GM19438 (cell line): Measurements from ENCODE around the gene NEK1.
A peak's percentile ranks its signal among the peaks of the same experiment; 100 is the strongest.
"Not testable (repeated sequence)": the region's sequence is repeated elsewhere in the genome, so short reads cannot be mapped to it uniquely, and the experiment has no call there.

ENCODE experiments used
- ATAC-seq: cut with Tn5 transposase; IDR thresholded peaks from one replicate; pipeline ENCODE4 v1.9.1; 2021; ENCODE audit warnings: low read depth; ENCODE audit not compliant: unreplicated experiment

NEK1 gene

DNA sequence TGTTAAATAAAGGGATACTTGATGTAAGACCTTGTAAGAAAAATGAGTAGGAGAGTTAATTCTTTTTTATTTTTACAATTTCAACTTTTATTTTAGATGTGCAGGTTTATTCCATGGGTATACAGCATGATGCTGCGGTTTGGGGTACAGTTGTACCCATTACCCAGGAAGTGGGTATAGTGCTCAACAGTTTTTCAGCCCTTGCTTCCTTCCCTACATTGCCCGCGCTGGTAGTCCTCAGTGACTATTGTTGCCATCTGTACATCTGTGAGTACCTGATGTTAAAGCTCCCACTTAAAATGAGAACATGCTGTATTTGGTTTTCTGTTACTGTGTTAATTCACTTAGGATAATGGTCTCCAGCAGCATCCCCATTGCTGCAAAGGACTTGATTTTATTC lies 17.7 kb upstream of the NEK1 start:
- ATAC-seq = no peak

DNA sequence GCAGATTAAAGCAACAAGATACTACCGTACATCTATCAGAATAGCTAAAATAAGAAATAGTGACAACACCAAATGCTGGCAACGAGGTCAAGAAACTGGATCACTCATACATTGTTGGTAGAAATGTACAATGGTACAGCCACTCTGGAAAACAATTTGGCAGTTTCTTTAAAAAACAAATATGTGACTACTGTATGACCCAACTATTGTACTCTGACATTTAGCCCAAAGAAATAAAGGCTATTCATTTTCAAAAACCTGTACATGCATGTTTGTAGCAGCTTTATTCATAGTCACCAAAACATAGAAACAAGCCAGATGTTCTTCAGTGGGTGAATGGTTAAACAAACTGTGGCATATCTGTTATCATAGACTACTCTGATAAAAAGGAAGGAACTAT lies 16.2 kb upstream of the NEK1 start:
- ATAC-seq = no peak

DNA sequence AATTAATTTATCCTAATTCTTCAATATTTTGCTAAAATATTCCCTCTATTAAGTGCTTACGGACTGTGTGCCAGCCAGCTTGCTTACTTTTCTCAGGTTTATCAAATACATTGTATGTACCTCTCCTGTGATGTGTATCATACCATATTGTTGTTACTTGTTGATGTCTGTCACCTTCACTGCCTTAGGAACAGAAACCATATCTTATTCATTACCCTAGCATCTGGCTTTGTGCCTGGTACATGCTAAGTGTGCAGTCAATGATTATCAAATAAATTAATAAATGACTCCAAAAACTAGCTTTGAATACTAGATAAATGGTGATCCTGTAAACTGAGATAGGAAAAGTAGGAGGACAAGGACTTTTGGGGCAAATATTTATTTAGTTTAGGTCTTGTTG lies 14.9 kb upstream of the NEK1 start:
- peak; percentile 50 for ATAC-seq

DNA sequence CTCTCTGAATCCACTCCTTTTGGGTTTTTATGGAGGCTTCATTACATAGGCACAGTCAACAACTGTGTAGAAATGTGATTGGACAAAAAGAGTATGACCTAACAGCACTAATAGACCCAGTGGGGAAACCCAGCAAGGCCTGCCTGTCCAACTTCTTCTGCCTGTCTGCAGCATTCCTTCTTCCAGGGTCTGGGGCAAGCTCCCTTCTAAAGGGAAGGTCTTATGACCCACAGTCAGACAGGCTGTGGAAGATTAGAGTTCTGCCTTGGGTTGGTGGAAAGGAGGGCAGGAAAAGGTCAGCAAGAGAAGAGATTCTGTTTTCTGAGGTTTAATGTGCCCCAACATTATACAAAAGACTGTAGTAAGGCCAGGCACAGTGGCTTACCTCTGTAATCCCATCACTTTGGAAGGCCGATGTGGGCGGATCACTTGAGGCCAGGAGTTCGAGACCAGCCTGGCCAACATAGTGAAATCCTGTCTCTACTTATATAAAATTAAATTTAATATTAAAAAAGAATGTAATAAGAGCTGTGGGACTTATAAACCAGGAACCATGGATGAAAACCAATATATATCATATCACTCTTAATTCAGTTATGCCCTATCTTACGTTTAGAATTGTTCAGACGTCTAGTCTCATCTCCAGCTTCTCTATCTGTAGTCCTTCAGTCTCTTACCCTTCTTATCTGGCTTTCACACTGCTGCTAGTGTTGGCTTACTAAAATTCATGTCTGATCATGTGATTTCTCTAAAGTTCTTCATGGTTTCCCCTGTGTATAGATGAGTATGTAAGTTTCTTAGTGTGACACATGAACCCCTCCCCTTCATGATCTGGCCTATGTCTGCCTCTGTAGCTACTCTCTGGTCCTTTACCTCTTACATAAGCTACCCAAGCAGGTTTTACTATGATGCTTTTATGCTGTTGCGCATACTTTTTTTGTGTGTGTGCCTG lies 14.2 kb upstream of the NEK1 start:
- ATAC-seq = no peak

DNA sequence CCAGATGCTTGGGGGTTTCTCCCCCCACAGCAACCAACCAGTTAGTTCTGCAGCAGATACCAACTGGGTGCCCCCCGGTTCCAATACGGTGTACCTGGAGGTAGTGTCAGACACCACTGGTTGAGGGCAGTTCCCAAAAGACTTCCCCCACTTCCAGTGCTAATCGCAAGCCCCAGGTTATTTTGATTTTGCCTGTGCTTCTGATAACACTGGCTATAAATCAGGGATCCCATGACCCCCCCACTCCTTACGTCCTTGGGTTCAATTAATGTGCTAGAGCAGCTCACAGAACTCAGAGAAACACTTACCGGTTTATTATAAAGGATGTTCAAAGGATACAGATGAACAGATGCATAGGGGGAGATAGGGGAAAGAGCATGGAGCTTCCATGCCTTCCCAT lies 13.5 kb upstream of the NEK1 start:
- no peak for ATAC-seq

DNA sequence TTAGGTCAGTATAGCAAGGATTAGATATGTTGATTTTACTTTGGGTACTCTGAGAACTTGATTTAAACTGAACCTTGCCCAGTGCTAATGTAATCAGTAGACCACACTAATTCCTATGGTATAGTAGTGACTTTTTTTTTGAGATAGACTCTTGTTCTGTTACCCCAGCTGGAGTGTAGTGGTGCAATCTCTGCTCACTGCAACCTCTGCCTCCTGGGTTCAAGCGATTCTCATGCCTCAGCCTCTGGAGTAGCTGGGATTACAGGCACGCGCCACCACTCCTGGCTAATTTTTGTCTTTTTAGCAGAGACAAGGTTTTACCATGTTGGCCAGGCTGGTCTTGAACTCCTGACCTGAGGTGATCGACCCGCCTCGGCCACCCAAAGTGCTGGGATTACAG lies 11.6 kb upstream of the NEK1 start:
- ATAC-seq = not testable (repeated sequence)

DNA sequence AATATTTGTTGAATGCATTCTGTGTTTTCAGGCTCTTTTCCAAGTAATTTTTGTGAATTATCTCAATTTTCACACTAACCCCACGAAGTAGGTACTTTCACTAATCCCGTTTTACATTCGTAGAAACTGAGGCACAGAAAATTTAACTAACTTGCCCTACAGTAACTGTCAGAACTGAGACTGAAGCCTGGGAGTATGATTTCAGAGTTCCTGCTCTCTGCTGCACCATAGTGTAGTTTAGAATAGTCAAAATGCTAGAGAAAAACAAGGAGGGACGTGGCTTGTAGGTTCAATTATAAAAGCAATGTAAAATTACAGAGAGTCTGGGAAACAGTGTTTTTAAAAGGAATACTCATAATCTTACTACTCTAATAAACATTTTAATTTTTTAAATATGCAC lies 10.2 kb upstream of the NEK1 start:
- no peak for ATAC-seq

DNA sequence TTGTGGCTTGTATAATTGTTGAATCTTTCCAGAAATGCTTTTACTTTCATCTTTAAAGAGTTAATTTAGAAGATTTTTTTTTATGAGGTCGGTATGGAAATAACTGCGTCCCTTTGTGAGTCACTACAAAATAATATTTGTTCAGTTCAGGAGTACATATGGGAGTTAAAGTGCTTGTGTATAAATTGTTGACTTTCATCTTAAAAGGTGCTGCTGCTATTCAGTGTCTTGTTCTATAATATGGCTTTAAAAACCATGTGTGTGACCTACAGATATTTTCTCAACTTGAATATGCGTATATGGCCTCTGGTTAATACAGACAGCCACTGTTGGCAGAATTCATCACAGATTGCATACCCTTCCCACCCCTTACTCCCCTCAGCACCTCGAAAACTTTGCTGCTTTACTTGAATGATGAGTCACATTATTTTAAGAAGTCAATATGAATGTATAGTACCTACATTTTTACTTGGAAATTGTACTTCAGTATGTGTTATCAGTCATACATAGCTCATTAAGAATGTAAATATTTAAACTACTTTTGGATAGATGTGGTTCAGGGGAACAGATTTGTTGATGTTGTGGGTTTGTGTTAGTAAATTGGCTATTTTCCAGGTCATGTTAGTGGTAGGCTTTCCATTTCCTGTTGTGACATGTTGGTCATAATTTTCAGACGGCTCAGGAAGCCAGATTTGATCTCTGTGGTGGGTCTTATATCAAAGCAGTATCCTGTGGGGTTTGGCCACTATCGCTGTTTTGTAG lies 9.5 kb upstream of the NEK1 start:
- ATAC-seq = no peak

DNA sequence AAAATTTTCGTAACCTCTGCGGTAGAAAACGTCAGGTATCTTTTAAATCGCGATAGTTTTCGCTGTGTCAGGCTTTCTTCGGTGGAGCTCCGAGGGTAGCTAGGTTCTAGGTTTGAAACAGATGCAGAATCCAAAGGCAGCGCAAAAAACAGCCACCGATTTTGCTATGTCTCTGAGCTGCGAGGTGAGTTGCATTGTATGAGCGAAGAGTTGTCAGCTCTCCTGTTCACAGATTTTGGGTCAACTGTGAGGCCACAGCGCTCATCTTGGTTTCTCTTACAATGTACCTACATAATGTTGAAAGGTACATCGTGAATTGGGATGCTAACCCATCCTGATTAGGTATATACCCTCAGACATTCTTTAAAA lies 8.5 kb upstream of the NEK1 start:
- no peak for ATAC-seq

DNA sequence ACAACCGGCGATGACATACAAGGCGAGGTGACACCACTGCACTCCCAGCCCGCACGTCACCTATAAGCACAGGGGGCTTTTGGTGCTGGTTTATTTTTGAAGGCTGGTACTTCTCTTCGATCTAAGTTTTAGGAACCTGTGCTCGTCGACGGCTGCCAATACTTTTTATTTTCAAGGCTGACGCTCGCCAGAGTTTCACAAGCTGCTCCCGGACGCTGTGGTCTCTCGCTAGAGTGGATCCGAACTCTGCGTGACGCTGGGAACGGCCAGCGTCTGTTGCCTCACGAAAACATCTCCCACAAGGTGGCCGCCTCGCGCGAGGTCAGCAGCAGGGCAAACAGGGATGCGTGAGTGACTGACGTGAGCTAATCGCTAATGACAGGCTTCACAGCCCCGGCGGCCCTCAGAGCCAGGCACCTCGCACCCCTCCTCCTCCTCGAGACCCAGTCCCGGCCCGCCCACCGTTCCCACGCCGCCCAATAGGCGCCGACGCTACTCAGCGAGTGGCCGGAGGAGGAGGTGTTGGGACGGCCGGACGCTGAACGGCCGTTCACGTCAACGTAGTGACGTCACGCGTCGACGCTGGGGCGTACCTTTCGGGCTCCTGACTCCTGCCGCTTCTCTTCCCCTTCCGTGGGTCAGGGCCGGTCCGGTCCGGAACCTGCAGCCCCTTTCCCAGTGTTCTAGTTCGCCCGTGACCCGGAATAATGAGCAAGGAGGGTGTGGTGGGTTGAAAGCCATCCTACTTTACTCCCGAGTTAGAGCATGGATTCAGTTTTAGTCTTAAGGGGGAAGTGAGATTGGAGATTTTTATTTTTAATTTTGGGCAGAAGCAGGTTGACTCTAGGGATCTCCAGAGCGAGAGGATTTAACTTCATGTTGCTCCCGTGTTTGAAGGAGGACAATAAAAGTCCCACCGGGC lies 7.8 kb upstream of the NEK1 start, which contains the start of gene CLCN3:
TSS of gene CLCN3 (plus strand) at position 621 of the 922 bp plus-strand sequence. CDS start 15,351 bp downstream, outside the sequence.
- peak; percentile 87 for ATAC-seq

DNA sequence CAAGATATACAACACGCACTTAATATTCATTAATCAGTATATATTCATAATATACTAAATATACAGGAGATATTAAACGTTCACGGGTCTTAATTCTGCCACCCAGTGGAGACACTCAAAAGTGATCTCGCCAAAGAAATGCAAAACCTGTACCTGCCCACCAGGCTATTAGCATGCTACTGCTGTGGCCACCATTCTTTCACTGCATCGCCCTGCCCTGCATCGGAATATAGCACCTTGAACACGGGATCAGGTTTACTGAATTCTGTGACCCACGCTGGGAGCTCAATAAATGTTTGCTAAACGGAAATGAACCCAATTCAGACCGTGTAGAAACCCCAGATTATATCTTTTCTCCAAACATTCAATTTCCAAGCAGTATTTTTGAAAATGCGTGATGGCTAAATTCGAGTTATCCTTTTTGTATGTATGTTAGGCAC lies 7.2 kb upstream of the NEK1 start:
- ATAC-seq = peak; percentile 47

DNA sequence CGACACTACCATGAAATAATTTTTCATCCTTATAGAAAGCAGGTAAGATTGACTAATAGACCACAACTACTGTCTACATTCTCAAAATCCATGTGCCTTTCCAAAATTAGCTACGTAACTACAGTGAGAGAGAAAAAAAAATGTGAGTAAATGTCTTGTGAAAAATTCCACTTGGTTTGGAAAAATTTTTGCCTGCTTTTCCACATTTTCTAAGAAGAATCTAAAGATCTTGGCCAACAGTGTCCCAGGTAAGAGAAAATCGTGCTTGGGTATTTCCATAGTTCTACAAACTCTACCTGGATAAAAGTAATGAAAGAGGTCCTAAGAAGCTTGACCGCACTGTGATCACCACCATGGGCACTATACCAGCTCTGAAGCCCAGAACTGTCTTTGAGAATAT lies 6.6 kb upstream of the NEK1 start:
- ATAC-seq = no peak

DNA sequence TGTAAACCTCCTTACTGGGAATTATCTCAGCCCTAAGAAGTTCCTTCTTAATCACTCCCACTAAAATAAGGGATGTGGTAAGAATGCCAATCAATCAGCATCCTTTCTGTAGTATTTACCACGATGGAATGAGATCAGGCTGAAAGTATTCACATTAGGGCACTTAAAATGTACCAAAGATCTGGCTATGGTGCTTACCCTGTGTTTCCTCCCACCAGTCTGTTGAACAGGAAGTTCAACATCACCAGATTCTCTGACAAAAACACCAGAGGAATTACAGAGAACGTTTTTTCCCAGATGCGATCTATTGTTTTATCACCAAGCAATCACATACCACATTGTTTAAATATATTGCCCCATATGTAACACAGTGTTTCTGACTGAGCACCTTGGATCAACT lies 5.9 kb upstream of the NEK1 start:
- no peak for ATAC-seq

DNA sequence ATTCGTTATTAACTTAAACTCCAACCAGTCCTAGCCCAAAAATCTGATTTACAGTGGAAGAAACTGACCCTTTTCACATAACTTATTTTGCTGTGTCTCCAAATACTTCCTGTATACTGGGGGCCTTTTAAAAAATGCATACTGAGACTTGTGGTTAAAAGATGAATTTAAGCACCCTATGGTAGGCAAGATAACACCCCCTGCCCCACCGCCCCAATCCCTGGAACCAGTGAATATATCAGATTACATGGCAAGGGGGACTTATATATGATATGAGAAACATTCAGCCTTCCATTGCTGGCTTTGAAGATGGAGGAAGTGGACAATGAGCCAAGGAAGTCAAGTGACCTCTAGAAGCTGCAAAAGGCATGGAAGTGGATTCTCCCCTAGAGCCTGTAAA lies 4.9 kb upstream of the NEK1 start:
- ATAC-seq = no peak

DNA sequence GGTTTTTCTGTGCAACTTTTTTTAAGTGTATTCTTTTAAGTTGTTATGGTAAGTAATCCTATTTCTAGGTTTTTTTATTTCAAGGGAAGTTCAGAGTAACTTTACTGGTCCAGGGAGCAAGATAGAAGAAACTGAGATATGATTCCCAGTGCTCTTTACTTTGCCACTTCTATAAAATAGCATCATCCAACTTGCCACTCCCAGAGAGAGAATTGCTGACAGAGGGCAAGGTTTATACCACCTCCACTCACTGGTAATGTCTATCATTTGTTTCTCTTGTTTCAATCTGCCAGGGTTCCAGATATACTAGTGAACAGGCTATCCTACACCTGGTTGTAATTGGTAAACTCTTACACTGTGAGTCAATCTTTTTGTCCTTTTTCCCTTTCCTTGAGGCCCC lies 4.5 kb upstream of the NEK1 start:
- no peak for ATAC-seq

DNA sequence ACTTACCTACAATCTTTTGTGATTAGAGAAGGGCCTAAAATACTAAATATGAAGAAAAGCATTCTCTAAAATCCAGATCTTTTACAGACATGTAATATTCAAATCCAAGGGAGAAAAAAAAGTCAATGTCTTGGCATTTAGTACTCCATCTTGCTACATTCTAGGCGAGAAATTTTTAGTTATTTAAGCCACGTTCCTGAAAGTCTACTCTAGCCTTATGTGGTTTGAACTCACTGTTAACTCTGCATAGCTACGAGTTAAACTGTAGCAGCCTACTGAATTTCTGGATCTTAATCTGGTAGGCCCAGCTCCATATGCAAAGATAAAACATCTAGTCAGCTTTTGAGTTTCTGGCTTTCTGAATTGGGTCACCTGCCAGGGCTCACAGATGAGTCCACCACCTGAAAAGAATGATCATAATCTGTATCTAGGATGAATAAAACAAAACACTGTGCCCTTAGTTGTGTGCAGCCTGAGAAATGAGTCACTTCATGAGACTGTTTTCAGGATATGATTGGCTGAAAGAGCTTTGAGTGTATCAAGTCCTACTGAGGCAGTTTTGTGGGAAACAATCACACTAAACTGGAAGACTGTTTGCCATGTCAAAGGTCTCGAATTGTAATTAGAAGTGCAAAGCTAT lies 3.2 kb upstream of the NEK1 start:
- ATAC-seq = no peak

DNA sequence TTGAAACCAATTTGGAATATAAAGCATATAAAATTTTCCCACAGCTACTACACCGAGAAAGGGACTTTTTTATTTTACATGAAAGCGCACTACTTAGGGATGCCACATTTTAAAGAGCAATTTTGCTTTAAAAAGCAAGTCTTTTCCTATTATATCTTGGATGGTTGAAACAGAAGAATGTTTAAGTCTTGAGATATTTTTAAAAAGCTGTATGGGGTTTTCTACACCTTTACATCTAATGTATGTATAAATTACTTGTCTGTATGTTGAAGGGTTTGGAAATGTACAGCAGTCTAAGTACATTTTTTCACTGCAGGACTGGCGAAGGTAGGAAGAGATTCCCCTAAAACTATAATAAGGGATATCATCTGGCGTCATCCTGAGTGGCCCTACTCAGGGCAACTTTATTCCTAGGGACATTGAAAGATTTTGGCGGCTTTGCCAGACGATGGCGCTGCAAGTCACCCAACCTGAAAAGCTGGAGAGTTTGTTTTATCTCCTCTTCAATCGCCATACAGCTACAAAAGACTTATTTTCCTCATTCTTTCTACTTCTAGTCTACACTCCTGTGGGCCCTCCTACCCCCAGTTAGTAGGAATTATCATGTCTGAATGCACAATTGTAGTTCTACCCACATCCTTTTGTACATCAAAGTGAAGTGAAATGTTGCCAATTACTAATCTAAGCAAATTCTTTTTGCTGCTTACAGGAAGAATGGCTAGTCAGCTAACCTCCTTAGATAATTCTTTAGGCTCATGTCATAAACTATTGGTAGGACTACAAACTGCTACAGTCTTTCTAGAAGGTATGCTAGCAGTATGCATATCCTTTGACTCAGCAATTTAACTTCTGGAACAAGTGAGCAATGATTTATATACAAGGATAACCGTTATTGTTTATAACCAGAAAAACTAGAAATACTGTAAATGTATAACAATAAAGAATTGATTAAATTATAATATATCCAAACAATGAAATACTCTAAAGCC lies 782 bp upstream of the NEK1 start:
- peak; percentile 43 for ATAC-seq

DNA sequence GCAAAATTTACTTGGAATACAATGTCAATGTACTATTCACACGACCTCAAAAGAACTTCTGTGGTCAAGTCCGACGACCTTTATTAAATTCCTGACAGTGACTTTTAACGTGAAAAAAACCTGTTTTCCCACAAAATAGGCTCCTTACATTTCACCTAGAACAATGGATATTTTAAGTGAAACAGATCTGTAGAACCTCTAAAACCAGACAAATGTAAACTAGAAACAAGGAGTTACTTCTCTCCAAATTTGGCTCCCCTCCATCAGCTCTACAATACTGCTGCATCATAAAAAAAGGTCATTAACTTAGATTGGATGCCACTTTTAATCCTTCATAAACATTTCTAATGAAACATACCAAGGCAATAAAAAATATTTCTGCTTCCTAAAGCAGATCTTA lies 1.2 kb downstream of the NEK1 start:
- no peak for ATAC-seq

DNA sequence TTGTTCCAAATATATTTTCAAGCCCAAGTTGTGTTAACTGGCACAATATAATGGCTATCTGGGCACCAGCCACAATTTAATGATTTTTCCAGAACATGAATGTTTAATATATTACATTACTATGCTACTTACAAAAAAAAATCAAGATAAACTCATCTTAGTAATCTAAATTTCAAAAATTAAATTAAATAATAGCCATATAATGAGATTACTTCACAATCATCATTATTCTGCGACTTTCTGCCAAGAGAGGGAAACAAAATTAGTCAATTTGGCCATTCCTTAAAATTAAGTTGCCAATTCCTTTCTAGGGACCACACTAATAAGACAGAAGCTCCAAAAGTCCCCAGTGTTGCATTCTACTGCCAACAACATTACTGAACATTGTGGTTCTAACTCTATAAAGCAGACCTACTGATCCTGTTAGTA lies 7.5 kb downstream of the NEK1 start:
- ATAC-seq = no peak
